Neural crest cell (in vitro differentiated cells): ENCODE data around the gene TM4SF5. TPM values are rescaled to one million over a fixed set of nuclear protein-coding genes. Genes with fewer than 3 reads are reported as not detected.

ENCODE experiments used
- DNase-seq: peaks from one replicate; pipeline ENCODE4 v3.0.0; 2021; ENCODE audit warnings: low read depth, mixed read lengths, low spot score
- H3K27ac Mint-ChIP-seq: one replicate; pipeline ENCODE4 v1.8.0; 2021; ENCODE audit warnings: mild to moderate bottlenecking, mixed read lengths; ENCODE audit not compliant: unreplicated experiment
- H3K27me3 Mint-ChIP-seq: 2 replicates; pipeline ENCODE4 v1.8.0; 2021; ENCODE audit warnings: low read depth, mild to moderate bottlenecking, mixed read lengths
- H3K36me3 Mint-ChIP-seq: 2 replicates; pipeline ENCODE4 v1.8.0; 2021; ENCODE audit warnings: low read depth, mild to moderate bottlenecking, mixed read lengths
- H3K4me1 Mint-ChIP-seq: 2 replicates; pipeline ENCODE4 v1.8.0; 2021; ENCODE audit warnings: mixed read lengths
- H3K4me3 Mint-ChIP-seq: one replicate; pipeline ENCODE4 v1.8.0; 2021; ENCODE audit warnings: mild to moderate bottlenecking, mixed read lengths
- H3K9me3 Mint-ChIP-seq: 2 replicates; pipeline ENCODE4 v1.8.0; 2021; ENCODE audit warnings: mixed read lengths
- total RNA-seq: library from RNA; stranded (reverse); gene quantifications from 2 replicates; pipeline ENCODE4 v1.2.1, GENCODE V29; 2021
- TF ChIP-seq, protein P1 (sequence below): fragments of 200-600 bp; sonication (generic); conservative IDR thresholded peaks from 2 replicates; pipeline ENCODE4 v1.5.0; 2021; ENCODE audit warnings: antibody characterized with exemption, mild to moderate bottlenecking

The TM4SF5 gene
- total RNA-seq, 1 donor from 2014 or later = not detected

- Mint-ChIP-seq H3K9me3 (no peaks in the 10 kb centered on the region), H3K4me1 (peaks cover 21% of the 10 kb centered on the region), H3K4me3 (no peak overlapping the region), H3K36me3 (no peaks in the 10 kb centered on the region), H3K27me3 (peaks cover 92% of the 10 kb centered on the region), H3K27ac (no peak overlapping the region)
- TF ChIP-seq, protein P1, sequence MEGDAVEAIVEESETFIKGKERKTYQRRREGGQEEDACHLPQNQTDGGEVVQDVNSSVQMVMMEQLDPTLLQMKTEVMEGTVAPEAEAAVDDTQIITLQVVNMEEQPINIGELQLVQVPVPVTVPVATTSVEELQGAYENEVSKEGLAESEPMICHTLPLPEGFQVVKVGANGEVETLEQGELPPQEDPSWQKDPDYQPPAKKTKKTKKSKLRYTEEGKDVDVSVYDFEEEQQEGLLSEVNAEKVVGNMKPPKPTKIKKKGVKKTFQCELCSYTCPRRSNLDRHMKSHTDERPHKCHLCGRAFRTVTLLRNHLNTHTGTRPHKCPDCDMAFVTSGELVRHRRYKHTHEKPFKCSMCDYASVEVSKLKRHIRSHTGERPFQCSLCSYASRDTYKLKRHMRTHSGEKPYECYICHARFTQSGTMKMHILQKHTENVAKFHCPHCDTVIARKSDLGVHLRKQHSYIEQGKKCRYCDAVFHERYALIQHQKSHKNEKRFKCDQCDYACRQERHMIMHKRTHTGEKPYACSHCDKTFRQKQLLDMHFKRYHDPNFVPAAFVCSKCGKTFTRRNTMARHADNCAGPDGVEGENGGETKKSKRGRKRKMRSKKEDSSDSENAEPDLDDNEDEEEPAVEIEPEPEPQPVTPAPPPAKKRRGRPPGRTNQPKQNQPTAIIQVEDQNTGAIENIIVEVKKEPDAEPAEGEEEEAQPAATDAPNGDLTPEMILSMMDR = no peak
- DNase-seq = no peak
Observed at GRCh38 chr17:4742629-4743028, 29.1 kb upstream of the TM4SF5 start.

DNA sequence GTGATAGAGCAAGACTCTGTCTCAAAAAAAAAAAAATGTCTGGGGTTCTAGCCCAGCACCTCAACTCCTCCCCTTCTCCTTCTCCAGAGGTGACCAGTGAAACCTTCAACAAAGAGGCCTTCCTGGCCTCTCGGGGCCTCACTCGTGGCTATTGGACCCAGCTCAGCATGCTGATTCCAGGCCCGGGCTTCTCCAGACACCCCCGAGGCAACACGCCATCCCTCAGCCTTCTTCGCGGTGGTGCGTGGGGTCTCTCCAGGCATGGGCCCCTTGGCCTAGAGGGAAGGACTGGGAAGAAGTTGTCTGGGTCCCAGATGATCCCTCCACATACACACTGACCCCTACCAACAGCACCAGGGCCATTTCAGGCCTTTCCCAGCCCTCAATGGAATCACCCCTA is 28.5 kb upstream of the TM4SF5 start:
- Mint-ChIP-seq H3K36me3 (no peaks in the 10 kb centered on the region), H3K9me3 (no peaks in the 10 kb centered on the region), H3K27ac (no peak overlapping the region), H3K27me3 (peaks cover 92% of the 10 kb centered on the region), H3K4me1 (peaks cover 18% of the 10 kb centered on the region), H3K4me3 (no peak overlapping the region)
- TF ChIP-seq, protein P1 = no peak
- DNase-seq = no peak

- no peak for DNase-seq
- Mint-ChIP-seq H3K36me3 (no peaks in the 10 kb centered on the region), H3K4me3 (no peak overlapping the region), H3K27ac (no peak overlapping the region), H3K9me3 (no peaks in the 10 kb centered on the region), H3K4me1 (peaks cover 13% of the 10 kb centered on the region), H3K27me3 (peaks cover 92% of the 10 kb centered on the region)
- TF ChIP-seq, protein P1 = no peak
Observed at GRCh38 chr17:4743898-4744297, 27.8 kb upstream of the TM4SF5 start.

GRCh38 chr17:4744999-4745969 is 26.4 kb upstream of the TM4SF5 start:
- no peaks in the 10 kb centered on the region for H3K36me3 Mint-ChIP-seq
- TF ChIP-seq, protein P1 = no peak
- peaks cover 94% of the 10 kb centered on the region for H3K27me3 Mint-ChIP-seq
- peak overlapping the region; percentile 4 for H3K27ac Mint-ChIP-seq
- peak; percentile 12 for DNase-seq
- H3K4me3 Mint-ChIP-seq = peak overlapping the region; percentile 51
- H3K4me1 Mint-ChIP-seq = peaks cover 9% of the 10 kb centered on the region
- no peaks in the 10 kb centered on the region for H3K9me3 Mint-ChIP-seq

GRCh38 chr17:4747847-4748246 is 23.8 kb upstream of the TM4SF5 start:
- H3K36me3 Mint-ChIP-seq = no peaks in the 10 kb centered on the region
- no peak overlapping the region for H3K27ac Mint-ChIP-seq
- H3K9me3 Mint-ChIP-seq = no peaks in the 10 kb centered on the region
- H3K4me1 Mint-ChIP-seq = peaks cover 8% of the 10 kb centered on the region
- TF ChIP-seq, protein P1 = no peak
- DNase-seq = no peak
- no peak overlapping the region for H3K4me3 Mint-ChIP-seq
- peaks cover 92% of the 10 kb centered on the region for H3K27me3 Mint-ChIP-seq
